Hepatocyte (in vitro differentiated cells): ENCODE measurements around the gene CHAMP1.

Experiments used
- CTCF ChIP-seq: fragments of 200-600 bp; sonication (generic); IDR thresholded peaks from 2 replicates; pipeline ENCODE4 v1.5.1; 2016; ENCODE audit warnings: antibody characterized with exemption, mild to moderate bottlenecking; ENCODE audit not compliant: poor library complexity
- EZH2 ChIP-seq: fragments of 200-600 bp; sonication (generic); IDR thresholded peaks from 2 replicates; pipeline ENCODE4 v1.6.1; 2016; ENCODE audit warnings: antibody characterized with exemption, mild to moderate bottlenecking, borderline replicate concordance
- EZH2phosphoT487 ChIP-seq: fragments of 200-600 bp; sonication (generic); IDR thresholded peaks from one replicate; pipeline ENCODE4 v1.6.1; 2018; ENCODE audit warnings: antibody characterized with exemption, mild to moderate bottlenecking, low read depth, moderate library complexity; ENCODE audit not compliant: unreplicated experiment, severe bottlenecking

GRCh38 chr13:114328034-114328433, 13.7 kb downstream of the CHAMP1 start:
- TF ChIP-seq CTCF (no peak), EZH2phosphoT487 (no peak), EZH2 (no peak)
